Body of pancreas (tissue), 4 donors: ENCODE data around the gene SCUBE1. TPM values are rescaled to one million over a fixed set of nuclear protein-coding genes. Genes with fewer than 3 reads are reported as not detected.
A peak's percentile ranks its signal among the peaks of the same experiment; 100 is the strongest.

ENCODE experiments used
- ATAC-seq: fragments of 150-250 bp; one replicate; pipeline ENCODE4 v1.9.1; 2016
- DNase-seq, 4 donors: peaks; one replicate each; pipeline ENCODE4 v3.0.0-alpha.2; 2019
- H3K27ac ChIP-seq, 4 donors: fragments of 200-600 bp; sonication (generic); 1 replicate in 3 of 4; 2 replicates in 1 of 4; pipeline versions ENCODE4 v1.5.1 to v1.6.1; 2016 to 2019; ENCODE audit warnings: mild to moderate bottlenecking in 1 of 4, mixed read lengths in 1 of 4, moderate library complexity in 1 of 4
- H3K27me3 ChIP-seq, 2 donors: fragments of 200-600 bp; sonication (generic); one replicate each; pipeline ENCODE4 v1.6.0; 2016; ENCODE audit warnings: mild to moderate bottlenecking in 1 of 2
- H3K36me3 ChIP-seq, 2 donors: fragments of 200-600 bp; sonication (generic); replicated peaks in 1 of 2; 2 replicates each; pipeline ENCODE4 v1.5.1; 2016; ENCODE audit warnings: low read depth in 2 of 2; ENCODE audit not compliant: insufficient read depth in 1 of 2
- H3K4me1 ChIP-seq: fragments of 200-600 bp; sonication (generic); one replicate; pipeline ENCODE4 v1.6.0; 2016
- H3K4me3 ChIP-seq, 2 donors: fragments of 200-600 bp; sonication (generic); 1 replicate in 1 of 2; 2 replicates in 1 of 2; pipeline ENCODE4 v1.5.1; 2016 to 2019
- H3K9me3 ChIP-seq, 3 donors: fragments of 200-600 bp; sonication (generic); 1 replicate in 2 of 3; 2 replicates in 1 of 3; pipeline ENCODE4 v1.5.1; 2016
- POLR2A ChIP-seq, 3 donors: fragments of 450-650 bp; IDR thresholded peaks; one replicate each; pipeline ENCODE4 v1.6.1; 2016; ENCODE audit warnings: antibody characterized with exemption in 3 of 3, mild to moderate bottlenecking in 2 of 3
- WGBS, 2 donors: methylation state at CpG; one replicate each; pipeline ENCODE4 v1.1.5; 2017; 5-methylcytosine and 5-hydroxymethylcytosine counted together
- intact Hi-C: fragments of 100-400 bp; cut with DNase I; formaldehyde crosslinking; loops from one replicate; pipeline ENCODE4 v1.15.1; 2023
- total RNA-seq, 2 donors: library from RNA; depleted of rRNA; stranded (reverse); fragments of >200 nt; gene quantifications; one replicate each; pipeline ENCODE4 v1.1.0, GENCODE V29; 2016
- TF ChIP-seq, protein P1 (sequence below), 7 experiments: fragments of 450-650 bp in 4 of 7; fragments of 200-600 bp in 3 of 7; sonication (generic) in 3 of 7; IDR thresholded peaks; one replicate each; pipeline ENCODE4 v1.5.1; 2016 to 2019; ENCODE audit warnings: antibody characterized with exemption in 7 of 7

Gene SCUBE1
- total RNA-seq, 2 donors from 2014 or later = under 0.01 to 0.26 TPM

DNA sequence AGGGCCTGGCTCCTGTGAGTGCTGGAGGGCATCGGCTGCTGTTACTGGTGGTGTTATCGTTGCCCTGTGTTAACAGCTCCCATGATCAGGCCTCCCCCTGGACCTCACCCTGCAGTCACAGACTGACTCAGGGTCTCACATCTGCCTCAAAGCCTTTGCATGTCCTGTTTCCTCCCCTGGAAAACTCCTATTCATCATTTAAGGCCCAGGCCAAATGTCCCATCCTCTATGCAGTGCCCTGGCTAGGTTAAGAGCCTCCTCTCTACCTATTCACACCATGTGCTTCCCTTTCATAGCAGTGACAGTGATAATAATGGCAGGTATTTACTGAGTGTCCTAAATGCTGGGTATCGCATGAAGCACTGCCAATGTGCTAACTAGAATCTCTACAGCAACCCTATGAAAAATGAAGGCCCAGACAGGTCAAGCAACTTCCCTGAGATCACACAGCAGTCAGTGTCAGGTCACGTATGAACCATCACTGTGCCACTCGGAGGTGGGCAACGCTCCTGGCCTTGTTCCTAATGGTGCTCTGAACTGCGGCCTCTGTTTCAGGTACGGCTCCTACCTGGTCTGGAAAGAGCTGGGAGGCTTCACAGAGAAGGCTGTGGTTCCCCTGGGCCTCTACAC, 182.6 kb downstream of the SCUBE1 start:
- no peak for ATAC-seq
- WGBS, 2 donors = 89 to 98% methylated on average over 7 to 8 of the region's 8 CpGs

DNA sequence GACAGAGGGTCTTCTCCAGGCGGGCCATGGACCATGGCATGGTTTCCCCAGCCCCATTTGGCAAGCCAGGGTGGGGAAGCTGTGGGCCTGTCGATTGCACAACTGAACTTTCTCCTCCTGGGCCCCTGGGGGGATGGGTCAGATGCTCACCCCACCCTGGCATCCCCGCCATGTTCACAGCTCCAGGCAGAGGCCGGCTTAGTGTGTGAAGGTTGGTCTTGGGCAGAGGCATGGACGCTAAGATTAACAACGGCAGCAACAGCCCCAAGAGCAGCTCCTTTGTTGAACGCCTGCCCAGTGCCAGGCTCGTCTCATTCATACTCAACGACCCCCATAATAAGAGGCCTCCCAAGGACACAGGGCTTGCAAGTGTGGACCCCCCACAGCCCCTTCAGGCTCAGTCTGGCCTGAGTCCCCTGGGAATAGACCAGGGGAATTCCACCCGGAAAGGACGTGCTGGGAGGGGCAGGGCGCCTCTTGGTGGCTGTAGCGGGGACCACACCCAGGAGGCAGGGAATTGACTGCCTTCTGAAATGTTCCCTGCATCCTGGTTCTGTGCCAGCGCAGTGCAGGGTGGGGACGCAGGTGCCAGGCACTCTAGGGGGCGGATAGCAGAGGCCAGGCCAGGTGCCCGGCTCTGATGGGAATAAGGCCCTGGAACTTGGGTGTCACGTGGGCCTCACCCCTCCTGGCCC, 183.5 kb downstream of the SCUBE1 start:
- Histone ChIP-seq H3K4me1 (peaks cover 13% of the 10 kb centered on the region), H3K27ac (peak overlapping the region in 3 of 4 donors; percentile 9 to 46 (median 26)), H3K36me3 (no peaks in the 10 kb centered on the region), H3K27me3 (no peaks in the 10 kb centered on the region), H3K4me3 (no peak overlapping the region), H3K9me3 (no peaks in the 10 kb centered on the region)
- no peak for TF ChIP-seq POLR2A (IDR thresholded peaks at IDR 0.05)
- TF ChIP-seq, protein P1, sequence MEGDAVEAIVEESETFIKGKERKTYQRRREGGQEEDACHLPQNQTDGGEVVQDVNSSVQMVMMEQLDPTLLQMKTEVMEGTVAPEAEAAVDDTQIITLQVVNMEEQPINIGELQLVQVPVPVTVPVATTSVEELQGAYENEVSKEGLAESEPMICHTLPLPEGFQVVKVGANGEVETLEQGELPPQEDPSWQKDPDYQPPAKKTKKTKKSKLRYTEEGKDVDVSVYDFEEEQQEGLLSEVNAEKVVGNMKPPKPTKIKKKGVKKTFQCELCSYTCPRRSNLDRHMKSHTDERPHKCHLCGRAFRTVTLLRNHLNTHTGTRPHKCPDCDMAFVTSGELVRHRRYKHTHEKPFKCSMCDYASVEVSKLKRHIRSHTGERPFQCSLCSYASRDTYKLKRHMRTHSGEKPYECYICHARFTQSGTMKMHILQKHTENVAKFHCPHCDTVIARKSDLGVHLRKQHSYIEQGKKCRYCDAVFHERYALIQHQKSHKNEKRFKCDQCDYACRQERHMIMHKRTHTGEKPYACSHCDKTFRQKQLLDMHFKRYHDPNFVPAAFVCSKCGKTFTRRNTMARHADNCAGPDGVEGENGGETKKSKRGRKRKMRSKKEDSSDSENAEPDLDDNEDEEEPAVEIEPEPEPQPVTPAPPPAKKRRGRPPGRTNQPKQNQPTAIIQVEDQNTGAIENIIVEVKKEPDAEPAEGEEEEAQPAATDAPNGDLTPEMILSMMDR (IDR thresholded peaks at IDR 0.05) = peak in 4 of 7 experiments; percentile 29 to 48 (median 40)
- ATAC-seq = peak; percentile 71
- DNase-seq = peak; percentile 54 to 67 (median 61)
- 52 to 75% methylated on average over 10 to 17 of the region's 18 CpGs for WGBS, 2 donors
- intact Hi-C loops = no loop called here

More for the DNA sequence above, 182.6 kb downstream of the SCUBE1 start:
- Histone ChIP-seq H3K4me1 (peaks cover 13% of the 10 kb centered on the region), H3K27ac (peak overlapping the region in 2 of 4 donors; percentile 9 to 46), H3K36me3 (no peaks in the 10 kb centered on the region), H3K4me3 (no peak overlapping the region), H3K27me3 (no peaks in the 10 kb centered on the region), H3K9me3 (no peaks in the 10 kb centered on the region)
- no peak for DNase-seq
- intact Hi-C loops = no loop called here
- TF ChIP-seq, protein P1 (IDR thresholded peaks at IDR 0.05) = no peak
- TF ChIP-seq POLR2A (IDR thresholded peaks at IDR 0.05) = no peak

DNA sequence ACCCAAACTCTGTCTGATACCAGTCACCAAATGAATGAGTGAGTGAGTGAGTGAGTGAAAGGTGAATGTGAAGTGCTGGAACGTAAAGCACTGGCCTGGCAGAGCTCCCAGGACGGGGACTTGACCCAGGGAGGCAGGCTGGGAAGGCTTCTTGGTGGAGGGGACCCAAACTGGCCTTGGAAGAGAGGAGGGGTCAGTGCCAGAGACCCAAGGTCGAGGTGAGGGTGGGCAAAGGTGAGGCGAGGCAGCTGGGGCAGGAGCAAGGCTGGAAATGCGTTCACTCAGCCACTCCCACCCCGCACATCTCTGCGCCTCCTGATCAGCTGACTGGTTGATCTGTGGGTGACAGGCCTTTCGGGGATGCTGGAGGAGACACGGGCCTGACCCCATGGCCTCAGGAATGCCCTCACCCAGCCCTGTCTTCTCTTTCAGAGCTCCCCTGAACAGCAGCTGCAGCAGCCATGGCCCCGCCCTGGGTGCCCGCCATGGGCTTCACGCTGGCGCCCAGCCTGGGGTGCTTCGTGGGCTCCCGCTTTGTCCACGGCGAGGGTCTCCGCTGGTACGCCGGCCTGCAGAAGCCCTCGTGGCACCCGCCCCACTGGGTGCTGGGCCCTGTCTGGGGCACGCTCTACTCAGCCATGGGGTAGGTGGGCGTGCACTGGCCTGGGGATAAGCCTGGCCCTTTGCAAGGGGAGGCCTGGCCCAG, 184.2 kb downstream of the SCUBE1 start:
- no peak overlapping the region for H3K4me3 ChIP-seq
- peak overlapping the region in 1 of 4 donors; percentile 46 for H3K27ac ChIP-seq
- ATAC-seq (no peak), DNase-seq (no peak)
- no peaks in the 10 kb centered on the region for H3K9me3 ChIP-seq
- intact Hi-C loops = no loop called here
- no peaks in the 10 kb centered on the region for H3K36me3 ChIP-seq
- TF ChIP-seq POLR2A (IDR thresholded peaks at IDR 0.05) = no peak
- TF ChIP-seq, protein P1 (IDR thresholded peaks at IDR 0.05) = no peak
- 86 to 89% methylated on average over 13 to 22 of the region's 24 CpGs for WGBS, 2 donors
- no peaks in the 10 kb centered on the region for H3K27me3 ChIP-seq
- peaks cover 13% of the 10 kb centered on the region for H3K4me1 ChIP-seq

DNA sequence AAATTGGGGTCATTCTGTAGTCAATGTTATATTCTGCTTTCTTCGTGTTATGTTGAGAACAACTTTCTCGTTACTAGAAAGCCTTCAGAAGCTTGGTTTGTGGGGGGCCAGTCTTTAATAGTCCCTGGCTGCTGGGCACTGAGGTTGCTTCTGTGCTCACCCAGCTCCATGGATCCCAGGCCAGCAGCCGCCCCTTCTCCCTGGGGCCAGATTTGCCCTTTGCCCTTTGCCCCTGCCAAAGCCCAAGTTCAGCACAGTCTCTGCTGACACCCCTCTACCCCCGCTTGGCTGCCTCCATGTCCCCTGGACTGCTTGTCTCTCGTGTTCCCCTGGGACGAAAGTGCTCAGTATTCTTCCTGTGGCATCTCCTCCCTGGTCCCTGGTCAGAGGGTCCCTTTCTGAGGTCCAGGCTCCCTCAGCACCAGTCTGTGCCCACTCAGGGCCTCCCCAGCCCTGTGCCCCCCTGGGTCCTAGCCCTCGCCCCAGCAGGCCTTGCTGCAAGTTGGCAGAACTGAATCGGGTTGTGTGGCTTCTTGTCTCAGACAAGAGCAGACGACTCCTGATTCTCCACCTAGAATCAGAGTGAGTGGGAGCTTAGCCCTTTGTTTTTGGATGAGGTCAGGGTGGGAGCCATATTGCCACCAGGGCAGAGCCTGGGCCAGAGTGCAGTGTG, 185.2 kb downstream of the SCUBE1 start:
- ATAC-seq = no peak
- Histone ChIP-seq H3K4me1 (peaks cover 14% of the 10 kb centered on the region), H3K27ac (no peak overlapping the region), H3K36me3 (no peaks in the 10 kb centered on the region), H3K9me3 (no peaks in the 10 kb centered on the region), H3K27me3 (no peaks in the 10 kb centered on the region), H3K4me3 (no peak overlapping the region)
- intact Hi-C loops = no loop called here
- DNase-seq = no peak
- TF ChIP-seq, protein P1 (IDR thresholded peaks at IDR 0.05) = no peak
- TF ChIP-seq POLR2A (IDR thresholded peaks at IDR 0.05) = no peak
- WGBS, 2 donors = 75 to 79% methylated on average over 8 to 9 of the region's 9 CpGs
